ENCODE results near the gene KIFC3.
"Not testable (repeated sequence)": the region's sequence is repeated elsewhere in the genome, so short reads cannot be mapped to it uniquely, and the experiment has no call there.

Gene KIFC3

DNA sequence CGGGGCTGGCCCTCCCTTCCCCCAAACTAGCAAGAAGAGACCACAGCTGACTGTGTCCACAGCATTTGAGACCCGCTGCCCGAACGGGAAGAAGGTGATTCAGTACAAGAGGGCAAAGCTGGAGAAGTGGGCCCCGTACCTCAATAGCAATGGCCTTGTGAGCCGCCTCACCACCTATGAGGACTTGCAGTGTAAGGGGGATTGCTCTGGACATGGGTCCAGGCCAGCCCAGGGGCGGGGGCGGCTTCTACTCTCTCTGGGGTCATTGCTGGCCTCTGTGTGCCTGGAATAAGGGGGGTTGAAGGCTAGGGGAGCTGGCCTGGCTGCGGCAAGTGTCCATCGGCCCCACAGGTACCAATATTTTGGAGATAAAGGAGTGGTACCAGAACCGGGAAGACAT is 79.6 kb downstream of the KIFC3 start:
- no peak for DNase-seq (ENCODE audit: low read depth in 2 of 2)

- DNase-seq (ENCODE audit: low read depth in 2 of 2) = no peak
Observed at GRCh38 chr16:57722210-57722499, 80.1 kb downstream of the KIFC3 start.

DNA sequence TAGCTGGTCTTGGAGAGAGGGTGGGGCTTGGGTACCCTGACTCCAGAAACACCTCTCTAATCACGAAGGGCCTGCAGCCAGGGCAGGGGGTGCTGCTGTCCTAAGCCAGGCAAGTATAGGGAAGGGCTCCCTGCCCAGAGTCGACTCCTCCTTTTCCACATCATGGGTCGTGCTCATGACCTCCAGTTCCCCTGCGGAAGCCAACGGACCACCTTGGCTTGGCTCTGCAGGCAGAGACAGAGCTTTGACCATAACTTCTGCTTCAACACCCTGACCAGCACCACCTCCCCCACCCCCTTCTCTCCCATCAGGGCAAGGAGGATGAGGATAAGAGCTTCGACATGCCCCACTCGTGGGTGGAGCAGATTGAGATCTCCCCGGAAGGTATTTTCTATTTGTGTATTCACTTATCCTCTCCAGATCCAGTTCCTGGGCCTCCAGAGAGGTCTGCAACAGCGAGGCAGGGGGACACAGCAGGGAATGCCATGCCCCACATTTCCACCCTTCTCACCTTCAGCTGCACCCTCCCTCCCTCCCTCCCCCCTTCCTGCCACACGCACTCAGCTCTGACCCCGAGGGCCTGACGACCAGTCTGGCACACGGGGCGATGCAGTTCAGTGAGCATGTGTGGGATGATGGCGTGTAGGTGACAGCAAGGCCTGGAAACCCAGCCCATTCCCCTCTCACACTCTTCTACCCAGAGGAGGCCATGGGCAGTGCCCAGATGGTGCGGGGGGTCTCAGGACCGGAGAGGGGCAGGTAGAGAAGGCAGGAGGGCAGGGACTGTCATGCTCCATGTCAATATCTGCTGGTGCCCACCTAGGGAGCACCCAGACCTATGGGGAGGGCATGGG is 80.7 kb downstream of the KIFC3 start:
- no peak for DNase-seq (ENCODE audit: low read depth in 2 of 2)

DNA sequence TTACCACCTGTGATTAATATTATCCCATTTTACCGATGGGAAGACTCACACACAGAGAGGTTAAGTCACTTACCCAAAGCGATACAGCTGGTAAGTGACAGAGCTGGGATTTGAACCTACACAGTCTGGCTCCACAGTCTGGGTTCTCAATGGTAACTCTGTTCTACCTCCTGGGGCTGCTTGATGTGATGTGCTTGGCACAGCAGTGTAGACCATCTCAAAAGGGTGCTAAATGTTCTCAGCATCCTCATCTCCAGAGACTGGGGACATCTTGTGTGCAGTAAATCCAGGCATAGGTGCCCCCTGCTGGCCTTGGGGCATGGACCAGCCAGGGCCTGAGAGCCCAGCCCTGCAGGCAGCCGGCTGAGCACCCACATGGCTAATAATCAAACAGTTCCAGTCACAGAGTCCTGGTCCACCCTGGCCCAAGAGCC is 82.1 kb downstream of the KIFC3 start:
- no peak for DNase-seq (ENCODE audit: low read depth in 2 of 2)

GRCh38 chr16:57714047-57714446 is 88.2 kb downstream of the KIFC3 start:
- DNase-seq (ENCODE audit: low read depth in 2 of 2) = no peak

- DNase-seq (ENCODE audit: low read depth in 2 of 2) = no peak
Observed at GRCh38 chr16:57713596-57713995, 88.7 kb downstream of the KIFC3 start.

- DNase-seq (ENCODE audit: low read depth in 2 of 2) = not testable (repeated sequence)
Observed at GRCh38 chr16:57712569-57712968, 89.7 kb downstream of the KIFC3 start.

- no peak for DNase-seq (ENCODE audit: low read depth in 2 of 2)
Observed at GRCh38 chr16:57711993-57712392, 90.3 kb downstream of the KIFC3 start.

- no peak for DNase-seq (ENCODE audit: low read depth in 2 of 2)
Observed at GRCh38 chr16:57711346-57711745, 90.9 kb downstream of the KIFC3 start.

- DNase-seq (ENCODE audit: low read depth in 2 of 2) = no peak
Observed at GRCh38 chr16:57709663-57710062, 92.6 kb downstream of the KIFC3 start.
